Dermis blood vessel endothelial cell (primary cell): ENCODE results near the gene SLC2A14. TPM values are rescaled to one million over a fixed set of nuclear protein-coding genes. Genes with fewer than 3 reads are reported as not detected.
"Not testable (repeated sequence)": the region's sequence is repeated elsewhere in the genome, so short reads cannot be mapped to it uniquely, and the experiment has no call there.

Source experiments
- DNase-seq: peaks from one replicate; pipeline ENCODE4 v3.0.0; 2010
- total RNA-seq: library from RNA; depleted of rRNA; stranded (reverse); fragments of >200 nt; gene quantifications from 2 replicates; pipeline ENCODE4 v1.2.3, GENCODE V29; 2014

The SLC2A14 gene
- not detected in 2 replicates for total RNA-seq

DNA sequence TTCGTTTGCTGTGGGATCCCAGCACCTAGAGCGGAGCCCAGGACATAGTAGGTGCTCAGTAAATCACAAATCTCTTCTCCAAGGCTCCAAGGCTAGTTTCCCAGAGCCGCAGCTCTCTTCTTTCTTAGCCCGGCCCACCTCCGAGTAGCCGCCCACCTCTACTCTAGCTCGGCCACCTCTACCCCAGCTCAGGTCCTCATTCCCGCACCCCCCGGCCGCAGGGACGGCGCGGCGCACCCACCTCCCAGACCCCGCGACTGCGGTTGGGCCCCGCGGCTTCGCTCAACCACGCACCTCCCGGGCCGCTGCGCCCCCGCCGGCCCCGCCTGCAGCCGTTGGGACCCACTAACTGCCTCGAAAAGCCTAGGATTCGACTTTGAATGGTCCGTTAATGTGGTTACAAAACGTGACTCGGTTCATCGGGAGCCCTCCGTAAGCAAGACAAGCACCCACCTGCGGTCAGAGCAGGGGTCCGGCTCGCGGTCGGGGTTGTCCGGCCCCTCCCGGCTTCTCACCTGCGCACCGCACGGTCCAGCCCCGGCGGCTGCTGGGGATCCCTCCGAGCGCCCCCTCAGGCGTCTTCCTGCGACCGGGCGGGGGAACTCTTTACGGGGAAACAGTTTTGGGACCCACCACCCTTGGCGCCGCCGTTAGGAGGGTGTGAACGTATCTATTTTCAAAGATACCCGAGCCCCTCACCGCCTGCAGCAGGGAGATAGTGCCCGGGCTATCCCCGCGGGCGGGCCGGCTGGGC, at the start of gene SLC2A14:
SLC2A14 (minus strand) TSS at position 350 of the 754 bp plus-strand sequence. CDS start 3,035 bp downstream, outside the sequence.
- no peak for DNase-seq

DNA sequence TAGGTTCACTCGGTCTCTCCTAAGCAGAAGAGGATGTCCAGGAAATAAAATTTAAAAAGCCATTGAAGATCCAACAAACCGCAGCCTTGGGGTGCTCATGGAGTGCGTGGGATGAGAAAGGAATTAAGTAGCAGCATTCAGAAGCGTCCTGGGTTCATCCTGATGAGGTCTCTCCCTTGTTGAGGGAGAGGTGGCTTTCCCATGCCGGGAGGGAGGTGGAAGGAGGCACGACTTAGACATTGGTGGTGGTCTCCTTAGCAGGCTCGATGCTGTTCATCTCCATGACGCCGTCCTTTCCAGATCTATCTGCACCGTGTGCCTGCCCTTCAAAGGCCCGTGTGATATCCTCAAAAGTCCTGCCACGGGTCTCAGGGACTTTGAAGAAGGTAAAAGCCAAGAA, 48.5 kb upstream of the SLC2A14 start:
- DNase-seq = not testable (repeated sequence)

GRCh38 chr12:7918268-7918590, 45.5 kb upstream of the SLC2A14 start:
- DNase-seq = not testable (repeated sequence)

GRCh38 chr12:7917392-7918267, 44.9 kb upstream of the SLC2A14 start:
- DNase-seq = no peak

GRCh38 chr12:7916936-7917335, 44.2 kb upstream of the SLC2A14 start:
- DNase-seq = no peak

DNA sequence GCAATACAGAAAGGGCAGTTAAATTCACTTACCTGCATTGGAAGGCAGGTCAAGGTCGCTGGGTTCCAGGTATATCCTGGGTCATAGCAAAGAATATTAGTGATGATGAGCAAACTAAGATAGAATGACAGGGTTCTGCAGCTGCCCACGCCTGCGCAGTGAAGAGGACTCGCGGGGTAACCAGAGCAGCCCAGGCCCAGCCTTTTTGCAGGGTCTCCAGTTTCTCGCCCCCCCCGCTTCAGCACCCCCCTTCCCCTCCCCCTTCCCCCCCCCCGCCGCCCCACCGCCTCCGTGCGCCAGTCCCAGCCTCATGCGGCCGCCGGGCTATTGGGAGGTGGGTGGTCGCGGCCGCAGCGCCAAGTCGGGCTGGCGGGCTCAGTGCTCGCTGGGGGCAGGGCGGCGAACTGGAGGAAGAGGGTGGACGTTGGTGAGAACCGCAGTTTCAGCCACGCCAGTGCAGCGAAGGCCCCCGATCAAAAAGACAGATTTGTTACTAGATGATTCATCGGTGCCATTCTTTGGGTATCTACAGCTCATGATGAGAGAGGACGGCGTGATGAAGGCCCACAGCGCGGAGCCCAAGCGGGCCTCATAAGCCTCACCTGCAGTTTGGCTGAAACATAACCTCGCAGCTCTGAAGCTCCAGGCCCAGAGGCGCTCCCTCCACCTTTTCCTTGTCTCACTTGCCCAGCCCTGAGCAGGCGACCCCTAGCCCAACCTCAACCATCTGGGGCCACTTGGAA, 43.1 kb upstream of the SLC2A14 start:
- no peak for DNase-seq

GRCh38 chr12:7910106-7910505, 37.4 kb upstream of the SLC2A14 start:
- not testable (repeated sequence) for DNase-seq

- peak; percentile 69 for DNase-seq
These were observed 34.3 kb upstream of the SLC2A14 start for GRCh38 chr12:7907009-7907408.

- not testable (repeated sequence) for DNase-seq
These were observed 33.6 kb upstream of the SLC2A14 start for GRCh38 chr12:7906303-7906702.

GRCh38 chr12:7905600-7906125, 32.9 kb upstream of the SLC2A14 start:
- not testable (repeated sequence) for DNase-seq

DNA sequence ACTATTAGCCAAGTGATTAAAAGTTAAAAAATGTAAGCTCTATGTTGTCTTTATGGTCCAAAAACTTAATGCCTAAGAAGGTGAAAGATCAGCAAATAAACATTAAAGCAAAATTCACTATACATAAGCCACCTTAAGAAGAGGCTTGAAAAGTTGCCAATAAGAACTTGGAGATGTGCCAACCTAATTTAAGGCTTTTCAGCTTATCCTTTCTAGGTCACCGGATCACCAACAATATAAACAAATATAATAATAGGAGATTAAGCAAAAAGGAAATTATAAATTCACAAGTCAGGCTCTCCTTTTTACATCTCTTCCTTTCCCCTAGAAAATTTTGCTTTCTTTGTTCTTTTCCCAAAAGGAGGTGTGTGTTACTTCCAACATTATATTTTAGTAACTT, 32.4 kb upstream of the SLC2A14 start:
- peak; percentile 80 for DNase-seq

GRCh38 chr12:7902416-7902815, 29.7 kb upstream of the SLC2A14 start:
- not testable (repeated sequence) for DNase-seq

GRCh38 chr12:7899755-7900154, 27.0 kb upstream of the SLC2A14 start:
- no peak for DNase-seq

GRCh38 chr12:7896726-7897125, 24.0 kb upstream of the SLC2A14 start:
- not testable (repeated sequence) for DNase-seq

DNA sequence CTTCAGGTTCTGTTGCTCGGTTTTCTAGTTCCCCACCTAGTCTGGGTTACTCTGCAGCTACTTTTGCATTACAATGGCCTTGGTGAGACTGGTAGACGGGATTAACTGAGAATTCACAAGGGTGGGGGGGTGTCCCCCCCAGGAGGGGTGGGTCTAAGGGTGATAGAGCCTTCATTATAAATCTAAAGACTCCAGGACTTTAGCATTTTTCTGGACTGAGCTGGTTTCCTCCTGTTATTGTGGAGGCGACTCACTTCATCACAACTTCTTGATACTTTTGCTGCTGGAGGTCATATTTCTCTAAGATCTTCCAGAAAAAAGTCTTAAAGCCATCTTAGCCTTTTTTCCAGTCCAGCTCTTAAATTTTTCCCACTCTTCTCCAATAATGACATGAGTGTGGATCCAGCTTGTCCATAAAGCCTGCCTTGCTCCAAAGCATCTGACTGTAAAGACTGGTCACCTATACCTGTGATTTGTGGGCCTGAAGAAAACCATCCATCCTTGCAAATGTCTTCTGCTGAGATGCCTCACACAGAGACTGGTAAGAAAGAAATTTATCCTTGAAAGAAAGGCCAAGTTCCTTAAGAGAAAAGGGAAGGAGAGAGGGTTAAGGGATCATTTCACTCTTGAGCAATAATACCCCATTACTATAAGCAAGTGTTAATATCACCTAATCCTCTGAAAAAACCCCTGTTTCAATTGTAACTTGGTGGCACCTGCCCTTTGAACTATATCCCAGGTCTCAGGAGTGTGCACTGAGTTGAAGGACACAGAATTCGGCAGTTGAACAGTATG, 19.7 kb upstream of the SLC2A14 start:
- DNase-seq = no peak

GRCh38 chr12:7884689-7885088, 12.0 kb upstream of the SLC2A14 start:
- no peak for DNase-seq

GRCh38 chr12:7881736-7882120, 9.0 kb upstream of the SLC2A14 start:
- DNase-seq = not testable (repeated sequence)

DNA sequence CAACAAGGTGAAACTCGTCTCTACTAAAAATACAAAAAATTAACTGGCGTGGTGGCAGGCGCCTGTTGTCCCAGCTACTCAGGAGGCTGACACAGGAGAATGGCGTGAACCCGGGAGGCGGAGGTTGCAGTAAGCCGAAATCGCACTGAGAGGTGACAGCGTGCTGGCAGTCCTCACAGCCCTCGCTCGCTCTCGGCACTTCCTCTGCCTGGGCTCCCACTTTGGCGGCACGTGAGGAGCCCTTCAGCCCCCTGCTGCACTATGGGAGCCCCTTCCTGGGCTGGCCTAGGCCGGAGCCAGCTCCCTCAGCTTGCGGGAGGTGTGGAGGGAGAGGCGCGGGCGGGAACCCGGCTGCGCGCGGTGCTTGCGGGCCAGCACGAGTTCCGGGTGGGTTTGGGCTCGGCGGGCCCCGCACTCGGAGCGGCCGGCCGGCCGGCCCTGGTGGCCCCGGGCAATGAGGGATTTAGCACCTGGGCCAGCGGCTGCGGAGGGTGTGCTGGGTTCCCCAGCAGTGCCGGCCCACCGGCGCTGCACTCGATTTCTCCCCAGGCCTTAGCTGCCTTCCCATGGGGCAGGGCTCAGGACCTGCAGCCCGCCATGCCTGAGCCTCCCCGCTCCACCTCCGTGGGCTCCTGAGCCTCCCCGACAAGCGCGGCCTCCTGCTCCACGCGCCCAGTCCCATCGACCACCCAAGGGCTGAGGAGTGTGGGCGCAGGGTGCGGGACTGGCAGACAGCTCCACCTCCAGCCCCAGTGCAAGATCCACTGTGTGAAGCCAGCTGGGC, 8.4 kb upstream of the SLC2A14 start:
- not testable (repeated sequence) for DNase-seq

GRCh38 chr12:7879246-7879645, 6.5 kb upstream of the SLC2A14 start:
- DNase-seq = no peak

DNA sequence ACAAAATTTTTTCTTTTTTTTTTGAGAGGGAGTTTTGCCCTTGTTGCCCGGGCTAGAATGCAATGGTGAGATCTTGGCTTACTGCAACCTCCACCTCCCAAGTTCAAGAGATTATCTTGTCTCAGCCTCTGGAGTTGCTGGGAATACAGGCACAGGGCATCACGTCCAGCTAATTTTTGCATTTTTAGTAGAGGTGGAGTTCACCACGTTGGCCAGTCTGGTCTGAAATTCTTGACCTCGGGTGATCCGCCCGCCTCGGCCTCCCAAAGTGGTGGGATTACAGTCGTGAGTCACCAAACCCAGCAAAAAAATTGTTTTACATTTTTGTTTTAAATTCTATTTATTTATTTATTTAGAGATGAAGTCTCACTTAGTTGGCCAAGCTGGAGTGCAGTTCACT, 4.7 kb upstream of the SLC2A14 start:
- no peak for DNase-seq

DNA sequence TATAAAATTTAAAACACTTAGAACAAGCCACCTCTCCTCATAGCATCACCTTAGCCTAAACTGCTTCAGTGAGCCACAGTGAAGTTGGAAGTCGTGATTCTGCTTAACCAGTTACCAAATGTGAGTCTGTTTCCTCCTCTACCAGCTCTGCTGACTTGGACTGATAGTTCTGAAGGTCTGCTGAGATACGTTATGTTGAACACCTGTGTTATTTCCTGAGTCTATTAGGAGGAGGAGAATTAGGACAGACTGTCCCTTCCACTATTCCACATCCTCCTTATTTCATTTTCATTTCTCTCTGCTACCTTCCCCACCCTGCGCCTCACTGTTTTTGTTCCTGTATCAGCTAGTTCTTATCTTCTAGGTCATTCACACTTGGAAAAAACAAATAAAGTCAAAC, 2.4 kb downstream of the SLC2A14 start:
- no peak for DNase-seq
